HG03469 (cell line): Measurements from ENCODE around the gene MAP4K4.

Experiments used
- ATAC-seq: cut with Tn5 transposase; IDR thresholded peaks from one replicate; pipeline ENCODE4 v1.9.1; 2021; ENCODE audit warnings: mild to moderate bottlenecking, moderate library complexity, moderate number of reproducible peaks; ENCODE audit not compliant: unreplicated experiment

The MAP4K4 gene

DNA sequence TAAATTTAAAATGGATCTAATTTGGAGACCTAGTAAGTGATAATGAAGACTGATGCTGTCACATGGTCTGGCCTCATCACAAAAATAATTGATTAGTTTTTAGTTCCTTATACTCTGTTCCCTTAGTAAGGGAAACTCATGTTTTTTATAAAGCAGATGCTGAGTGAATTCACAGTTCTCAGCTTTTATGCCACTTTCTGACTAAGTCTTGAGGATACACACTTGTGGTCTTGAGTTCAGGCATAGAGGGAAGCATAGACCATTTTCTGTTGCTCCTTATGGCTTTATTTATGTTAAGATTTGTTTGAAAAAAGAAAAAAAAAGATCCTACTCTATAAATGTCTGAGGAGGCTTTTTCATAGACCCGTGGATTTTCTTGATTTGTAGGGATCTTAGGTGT, 91.1 kb downstream of the MAP4K4 start:
- no peak for ATAC-seq

DNA sequence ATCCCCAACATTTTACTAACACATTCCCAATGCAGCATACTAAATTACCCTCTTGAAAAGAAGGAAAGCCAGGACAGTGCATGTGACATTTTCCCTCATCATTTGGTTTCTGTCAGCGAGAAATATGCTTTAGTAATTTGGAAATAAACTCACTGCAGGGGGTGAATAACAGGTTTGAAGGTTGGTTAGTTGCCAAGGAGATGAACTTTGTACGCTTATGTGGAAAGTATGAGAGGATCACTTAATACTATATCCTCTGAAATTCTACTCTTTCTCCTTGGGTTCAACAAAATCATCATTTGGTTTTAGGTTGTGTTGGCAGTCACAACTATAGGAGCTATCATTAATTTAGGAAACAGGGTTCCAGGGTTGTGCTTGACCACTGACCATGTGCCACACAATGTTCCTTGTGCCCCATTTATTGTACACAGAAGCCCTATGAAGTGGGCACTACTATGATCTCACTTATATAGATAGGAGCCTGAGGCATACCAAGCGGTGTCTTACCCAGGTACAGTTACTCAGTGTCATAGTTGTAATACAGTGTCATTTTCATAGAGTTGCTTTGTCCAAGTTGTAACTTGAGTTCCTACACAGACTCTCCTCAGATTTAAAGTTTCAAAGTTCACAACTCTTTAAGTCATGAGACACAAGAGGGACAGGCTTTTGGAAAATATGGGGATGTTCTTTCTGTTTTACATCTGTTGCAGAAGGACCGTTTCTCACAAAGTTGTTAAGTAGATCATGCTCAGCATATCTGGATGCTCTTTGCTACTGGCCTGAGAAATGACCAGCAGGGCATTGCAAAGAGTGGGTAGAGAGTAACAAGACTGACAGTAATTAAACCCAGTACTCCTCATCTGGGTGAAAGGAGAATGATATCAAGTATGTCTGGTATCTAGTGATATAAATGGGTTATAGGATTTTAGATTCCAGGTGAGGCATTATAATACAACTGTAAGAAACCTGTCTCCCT, 91.8 kb downstream of the MAP4K4 start:
- ATAC-seq = no peak

DNA sequence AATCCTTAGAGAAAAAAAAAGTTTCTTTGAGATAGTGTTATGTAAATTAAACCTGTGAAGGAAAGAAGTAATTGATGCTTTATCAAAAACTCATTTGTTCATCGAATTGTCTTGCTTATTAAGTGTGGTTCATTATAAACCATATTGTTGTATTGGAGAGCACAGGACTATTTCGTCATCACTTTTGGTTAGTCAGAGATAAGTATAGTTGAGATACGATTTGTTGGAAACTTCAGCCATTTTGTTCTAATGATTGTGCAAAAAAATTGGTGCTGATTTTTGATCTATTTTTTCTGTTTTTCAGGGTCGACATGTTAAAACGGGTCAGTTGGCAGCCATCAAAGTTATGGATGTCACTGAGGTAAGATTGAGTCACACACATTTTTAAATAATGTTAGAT, 92.9 kb downstream of the MAP4K4 start:
- ATAC-seq = no peak

DNA sequence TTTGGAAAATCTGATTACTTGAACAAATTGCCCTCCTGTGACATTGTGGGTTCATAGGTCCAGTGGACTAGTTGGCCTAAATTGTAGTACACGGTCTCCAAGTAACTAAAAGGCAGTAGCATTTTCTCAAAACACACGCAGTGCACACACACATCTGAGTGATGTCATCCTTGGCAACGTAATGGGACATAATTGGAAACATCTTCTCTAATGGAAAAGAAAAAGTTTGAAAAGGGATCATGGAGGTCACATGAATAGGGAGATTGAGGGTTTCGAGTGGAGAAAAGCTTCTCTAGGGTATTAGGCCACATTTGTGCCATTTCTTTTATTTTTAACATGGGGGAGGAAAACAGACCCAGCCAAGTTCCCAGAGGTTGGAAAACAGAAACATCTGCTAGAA, 93.3 kb downstream of the MAP4K4 start:
- ATAC-seq = no peak

DNA sequence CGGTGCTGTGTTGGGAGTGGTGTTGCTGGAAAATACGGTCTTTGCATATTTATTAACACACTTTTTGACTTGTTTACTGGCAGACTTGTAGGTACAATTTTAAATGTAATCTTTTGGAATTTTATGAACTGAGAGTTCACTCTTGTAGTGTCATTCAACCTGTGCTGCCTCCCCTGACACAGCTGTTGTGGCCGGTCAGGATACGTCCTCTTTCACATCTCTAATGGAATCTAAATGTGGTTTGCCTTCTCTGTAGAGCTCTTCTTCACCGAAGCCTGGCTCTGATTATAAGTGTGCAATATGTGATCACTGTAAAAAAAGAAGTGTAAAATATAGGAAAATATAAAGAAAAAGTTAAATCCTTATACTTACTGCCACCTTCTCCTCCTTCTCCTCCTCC, 94.7 kb downstream of the MAP4K4 start:
- ATAC-seq = no peak

DNA sequence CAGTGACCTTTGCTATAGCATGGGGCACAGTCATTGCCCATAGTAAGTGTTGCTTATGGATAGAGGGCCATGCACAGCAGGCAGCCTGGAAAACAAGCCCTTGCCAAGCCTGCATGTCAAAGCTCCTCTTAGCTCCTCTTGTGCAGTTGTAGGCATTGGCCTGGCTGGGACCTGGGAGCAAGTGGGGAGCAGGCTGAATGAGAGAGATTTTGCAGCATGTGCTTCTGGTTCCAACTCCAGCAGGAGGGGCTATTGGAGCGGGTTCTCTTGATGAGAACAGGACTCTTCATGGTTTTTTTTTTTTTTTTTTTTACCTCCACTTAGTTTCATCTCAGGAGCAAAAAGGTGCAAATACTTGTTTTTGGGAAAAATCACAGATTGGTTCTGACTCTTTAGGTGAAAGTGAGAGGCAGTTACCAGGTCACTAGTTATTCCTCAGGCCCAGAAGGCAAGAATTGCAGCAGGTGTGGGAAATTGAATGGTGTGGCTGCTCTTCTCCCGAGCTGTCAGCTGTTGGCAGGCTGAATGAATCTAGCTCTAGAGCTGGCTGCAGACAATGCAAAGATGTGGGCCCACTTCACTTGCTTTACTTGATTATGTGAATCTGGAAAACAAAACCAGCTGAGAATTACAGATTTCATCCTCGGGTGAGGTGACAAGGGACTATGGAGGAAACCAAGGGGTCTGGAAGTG, 95.9 kb downstream of the MAP4K4 start:
- ATAC-seq = no peak

DNA sequence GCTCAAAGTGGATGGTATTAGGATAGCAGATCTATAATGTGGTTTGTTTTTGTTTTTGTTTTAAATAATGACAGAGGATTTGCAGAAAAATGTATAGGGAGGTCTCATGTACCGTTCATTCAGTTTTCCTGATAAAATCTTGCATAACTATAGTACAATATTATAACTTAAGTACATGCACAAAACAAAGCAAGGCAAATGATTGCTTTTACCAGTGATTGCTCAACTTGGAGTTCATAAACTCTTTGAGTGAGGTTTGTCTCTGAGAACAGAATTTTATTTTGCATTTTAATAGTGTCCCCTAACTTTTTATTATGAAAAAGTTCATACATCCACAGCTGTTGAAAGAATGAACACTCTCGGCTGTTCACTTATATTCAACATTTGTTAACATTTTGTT, 96.6 kb downstream of the MAP4K4 start:
- no peak for ATAC-seq

DNA sequence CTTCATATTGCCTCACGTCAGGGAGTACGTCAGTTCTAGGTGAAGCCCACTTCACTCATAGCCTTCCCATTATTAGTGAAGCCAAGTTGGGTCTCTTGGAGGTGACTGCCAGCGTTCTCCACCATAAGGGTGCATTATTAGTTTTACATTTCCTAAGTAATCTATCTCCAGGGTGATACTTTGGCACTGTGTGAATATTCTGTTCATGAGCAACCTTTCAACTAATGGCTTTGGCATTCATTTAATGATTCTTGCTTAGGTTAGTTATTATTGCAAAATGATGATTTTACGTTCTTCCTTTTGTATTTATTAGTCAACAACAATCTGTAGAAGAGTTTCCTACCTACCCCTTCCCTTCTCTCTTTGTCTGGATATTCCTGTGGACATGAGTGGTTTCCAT, 97.5 kb downstream of the MAP4K4 start:
- no peak for ATAC-seq

DNA sequence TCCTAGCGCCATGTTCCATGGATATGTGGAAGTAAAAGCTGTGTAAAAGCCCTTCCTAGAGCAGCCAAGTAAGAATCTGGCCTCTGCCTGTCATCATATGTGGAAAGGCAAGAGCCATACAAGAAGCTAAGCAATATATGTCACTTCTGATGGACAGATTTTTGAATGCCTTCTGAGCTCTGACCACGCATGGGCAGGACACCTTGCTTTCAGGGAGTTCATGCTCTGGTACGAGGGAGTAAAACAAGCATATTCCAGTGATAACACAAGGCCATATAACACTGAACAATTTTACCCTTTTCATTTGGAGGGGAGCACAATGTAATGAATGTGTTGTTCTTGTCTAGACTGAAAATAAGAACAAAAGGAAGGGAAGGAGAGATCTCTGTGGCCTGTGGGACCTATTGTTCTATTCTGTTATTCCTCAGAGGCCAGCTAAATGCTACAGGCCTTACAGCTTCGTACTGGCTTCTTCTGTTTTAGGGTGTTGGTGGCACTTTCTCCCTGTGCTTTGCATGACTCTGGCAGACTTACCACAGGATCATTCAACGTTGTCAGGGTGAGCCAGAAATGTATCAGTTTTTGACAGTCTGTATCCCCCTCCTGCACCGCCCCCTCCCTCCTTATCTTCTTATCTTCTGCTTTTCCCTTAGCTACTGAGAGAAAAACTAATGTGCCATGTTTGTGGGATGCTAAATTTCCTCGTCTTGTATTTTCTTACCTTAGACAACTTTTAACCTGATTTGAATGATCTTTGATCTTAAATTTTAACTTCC, 99.5 kb downstream of the MAP4K4 start:
- no peak for ATAC-seq

DNA sequence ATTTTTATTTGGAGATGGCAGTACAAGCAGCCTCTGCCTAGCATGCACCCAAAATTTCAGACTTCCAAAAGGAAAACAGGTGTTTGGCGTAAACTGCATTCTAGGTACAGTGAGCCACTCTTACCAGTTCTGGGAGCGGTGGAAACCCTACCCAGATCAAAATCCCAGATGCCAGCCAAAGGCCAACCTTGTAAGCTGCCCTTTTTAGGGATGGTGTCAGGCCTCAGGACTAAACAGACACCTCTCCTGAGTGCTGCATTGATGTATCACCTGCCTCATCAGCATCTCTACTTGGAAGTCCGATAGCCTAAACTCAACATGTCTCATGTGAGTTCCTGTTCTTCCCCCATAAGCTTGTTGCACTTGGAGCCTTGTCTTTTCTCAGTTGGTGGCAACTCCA, 104.0 kb downstream of the MAP4K4 start:
- ATAC-seq = no peak

DNA sequence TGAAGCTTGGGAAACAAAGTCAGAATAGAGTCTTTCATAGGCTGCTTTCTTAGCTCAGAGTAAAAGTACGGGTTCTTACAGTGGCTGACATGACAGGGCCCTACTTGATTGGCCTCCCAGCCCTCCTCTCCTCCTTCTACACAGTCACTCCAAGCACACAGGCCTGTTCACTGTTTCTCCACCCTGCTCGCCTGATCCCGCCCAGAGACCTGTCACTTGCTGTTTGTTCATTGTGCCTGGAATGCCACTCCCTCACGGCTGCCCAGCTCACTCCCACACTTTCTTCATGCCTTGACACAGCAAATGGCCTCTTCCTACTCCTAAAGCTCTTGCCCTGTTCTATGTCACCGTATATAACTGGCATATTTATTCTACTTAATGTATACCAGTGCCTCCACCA, 104.8 kb downstream of the MAP4K4 start:
- no peak for ATAC-seq

DNA sequence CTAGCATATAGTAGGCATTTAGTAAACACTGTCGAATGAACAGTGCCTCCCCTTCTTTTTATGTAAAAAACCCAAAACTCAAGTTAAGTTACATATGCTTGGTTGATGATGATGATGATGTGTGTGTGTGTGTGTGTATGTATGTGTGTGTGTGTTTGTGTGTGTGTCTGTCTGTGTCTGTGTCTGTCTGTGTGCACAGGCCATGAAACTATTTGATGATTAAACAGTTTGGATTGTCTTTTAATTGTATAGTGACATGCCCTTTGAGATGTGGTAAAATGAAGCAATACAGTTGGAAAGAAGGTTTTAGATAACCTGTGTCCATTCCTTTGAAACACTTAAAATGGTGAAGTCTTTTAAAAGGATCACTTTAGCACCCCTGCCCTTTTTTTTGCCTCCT, 105.6 kb downstream of the MAP4K4 start:
- ATAC-seq = no peak

DNA sequence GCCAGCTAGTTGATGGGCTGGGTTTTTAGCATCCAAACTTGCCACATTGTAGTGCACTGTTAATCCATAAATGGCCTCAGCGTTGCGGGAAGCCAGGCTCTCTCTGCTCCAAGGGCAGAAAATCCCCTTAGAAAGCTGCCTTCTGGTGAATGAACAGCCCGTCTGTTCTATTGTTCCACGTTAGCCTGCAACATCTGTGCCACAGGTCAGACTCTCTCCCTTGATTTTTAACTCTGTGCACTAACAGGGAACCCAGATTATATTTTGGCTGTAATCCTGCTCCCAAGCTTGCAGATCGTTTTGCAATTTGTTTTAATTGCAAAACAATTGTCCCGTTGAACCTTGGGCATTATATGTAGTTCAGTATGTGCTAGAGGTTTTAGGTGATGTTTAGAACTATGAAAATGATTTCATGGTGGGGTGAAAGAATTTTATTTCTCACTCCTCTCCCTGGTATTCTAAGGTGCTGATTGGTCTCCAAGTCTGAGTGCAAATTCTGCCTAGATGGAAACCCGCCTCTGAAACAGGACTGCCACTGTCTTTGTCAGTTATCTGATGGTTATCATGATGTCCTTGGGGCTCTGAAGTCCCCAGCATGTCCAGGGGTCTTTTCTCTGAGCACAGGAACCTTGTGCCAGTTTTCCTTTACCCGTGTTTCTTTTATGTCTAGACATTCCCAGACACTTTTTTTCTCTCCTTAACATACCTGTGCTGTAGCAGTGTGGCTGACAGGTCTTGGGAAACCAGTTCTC, 106.6 kb downstream of the MAP4K4 start:
- ATAC-seq = no peak

DNA sequence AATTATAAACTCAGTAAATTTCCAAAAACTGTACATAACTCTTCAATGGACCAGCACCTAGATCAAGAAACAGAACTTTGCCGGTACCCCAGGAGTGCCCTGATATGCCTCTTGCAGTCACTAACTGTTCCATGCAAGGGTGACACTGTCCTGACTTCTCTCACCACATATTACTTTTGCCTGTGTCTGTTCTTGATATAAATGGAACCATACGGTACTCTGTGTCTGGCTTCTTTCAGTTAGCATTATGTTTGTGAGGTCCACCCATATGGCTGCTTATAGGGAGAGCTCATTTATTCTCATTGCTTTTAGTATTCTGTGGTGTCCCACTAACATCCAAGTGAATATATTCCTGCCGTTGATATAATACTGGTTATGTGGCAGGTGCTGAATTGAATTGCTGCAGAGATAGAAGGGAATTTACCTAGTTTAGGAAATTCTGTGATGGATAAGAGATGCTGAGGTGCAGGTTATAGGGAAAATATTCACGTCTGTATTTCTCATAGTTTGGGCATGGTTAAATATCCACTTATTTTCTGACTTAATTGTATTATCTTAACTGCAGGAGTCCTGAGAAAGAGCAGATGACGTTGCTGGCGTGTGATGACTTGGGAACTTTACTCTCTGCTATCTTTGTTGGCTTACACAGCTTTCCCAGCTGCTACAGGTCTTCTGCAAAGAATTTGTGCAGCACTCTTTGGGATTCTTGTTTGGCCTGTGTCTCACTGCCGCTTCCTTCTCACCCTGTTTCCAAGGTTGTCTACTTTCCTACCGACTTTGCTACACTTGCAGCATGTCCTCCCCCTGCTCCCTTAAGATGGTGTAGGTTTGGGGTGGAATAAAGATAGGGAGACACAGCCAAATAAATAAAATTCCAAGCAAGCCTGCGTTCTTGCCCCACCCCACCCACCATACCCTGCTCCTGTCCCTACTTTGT, 107.9 kb downstream of the MAP4K4 start:
- ATAC-seq = no peak

DNA sequence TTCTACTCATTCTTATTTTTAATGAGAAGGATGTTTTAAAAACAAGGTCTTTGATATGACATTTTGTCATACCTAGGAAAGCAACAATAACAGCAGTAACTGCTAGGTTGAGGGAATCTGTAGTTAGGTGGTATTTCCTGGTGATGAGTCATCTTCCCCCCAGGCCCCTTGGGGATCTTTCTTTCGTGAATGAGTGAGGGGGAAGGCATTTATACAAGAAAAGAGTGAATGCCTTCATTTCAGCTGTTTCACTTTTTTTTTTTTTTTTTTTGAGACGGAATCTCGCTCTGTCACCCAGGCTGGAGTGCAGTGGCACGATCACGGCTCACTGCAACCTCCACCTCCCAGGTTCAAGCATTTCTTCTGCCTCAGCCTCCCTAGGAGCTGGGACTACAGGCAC, 108.6 kb downstream of the MAP4K4 start:
- no peak for ATAC-seq

DNA sequence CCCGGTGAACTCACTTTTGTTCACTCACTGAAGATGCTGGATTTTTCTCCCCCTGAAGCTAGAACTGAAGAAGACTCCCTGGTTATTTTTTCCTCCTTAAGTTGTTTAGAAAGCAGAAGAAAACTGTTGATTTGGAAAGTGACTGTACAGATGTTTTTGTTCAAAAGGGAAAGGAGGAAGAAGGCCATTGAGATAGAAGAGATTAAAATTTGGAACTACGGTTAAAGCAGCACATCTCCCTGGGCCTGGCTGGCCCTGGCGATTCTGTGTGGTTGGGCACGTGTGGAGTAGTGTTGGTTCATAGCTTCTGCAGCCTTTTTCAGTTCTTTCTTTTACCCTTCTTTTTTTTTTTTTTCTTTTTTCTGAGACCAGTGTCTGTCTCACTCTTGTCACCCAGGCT, 109.2 kb downstream of the MAP4K4 start:
- no peak for ATAC-seq

DNA sequence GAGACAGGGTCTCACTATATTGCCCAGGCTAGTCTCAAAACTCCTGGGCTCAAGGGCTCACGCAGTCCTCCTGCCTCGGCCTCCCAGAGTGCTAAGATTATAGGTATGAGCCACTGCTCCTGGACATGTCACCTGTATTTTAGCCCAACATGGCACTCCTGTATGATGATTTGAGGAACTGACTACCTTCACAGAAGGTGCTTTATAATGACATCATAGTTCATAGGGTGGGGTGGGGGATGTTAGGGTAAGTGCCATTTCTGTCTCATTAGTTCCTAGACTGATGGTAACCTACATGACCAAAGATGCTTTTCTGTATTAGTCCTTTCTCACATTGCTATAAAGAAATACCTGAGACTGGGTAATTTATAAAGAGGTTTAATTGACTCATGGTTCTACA, 109.7 kb downstream of the MAP4K4 start:
- ATAC-seq = no peak

DNA sequence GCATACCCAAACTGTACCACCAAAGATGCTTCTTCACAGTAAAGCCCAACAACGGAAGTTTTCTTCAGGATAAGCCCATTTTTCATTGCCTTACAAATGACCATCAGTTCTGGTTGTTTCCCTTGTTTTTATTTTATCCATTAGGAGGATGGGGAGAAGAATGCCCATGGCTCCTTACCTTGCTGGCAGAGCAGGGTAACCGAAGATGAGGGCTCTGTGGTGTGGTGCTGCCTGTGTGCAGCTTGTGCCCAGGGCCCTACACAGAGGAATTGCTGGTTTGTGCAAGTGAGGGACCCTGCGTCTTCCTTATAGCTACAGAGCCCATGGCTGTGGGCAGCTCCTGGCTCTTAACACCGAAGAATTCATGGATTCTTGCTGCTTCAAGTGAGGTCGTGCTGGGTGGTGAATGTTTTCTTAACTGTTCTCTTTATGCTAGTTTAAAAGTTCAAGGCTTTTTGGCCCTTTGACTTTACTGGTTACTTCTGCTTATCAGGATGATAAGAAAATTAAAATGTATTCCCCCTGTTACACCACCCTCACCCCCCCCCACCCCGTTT, 110.6 kb downstream of the MAP4K4 start:
- no peak for ATAC-seq

DNA sequence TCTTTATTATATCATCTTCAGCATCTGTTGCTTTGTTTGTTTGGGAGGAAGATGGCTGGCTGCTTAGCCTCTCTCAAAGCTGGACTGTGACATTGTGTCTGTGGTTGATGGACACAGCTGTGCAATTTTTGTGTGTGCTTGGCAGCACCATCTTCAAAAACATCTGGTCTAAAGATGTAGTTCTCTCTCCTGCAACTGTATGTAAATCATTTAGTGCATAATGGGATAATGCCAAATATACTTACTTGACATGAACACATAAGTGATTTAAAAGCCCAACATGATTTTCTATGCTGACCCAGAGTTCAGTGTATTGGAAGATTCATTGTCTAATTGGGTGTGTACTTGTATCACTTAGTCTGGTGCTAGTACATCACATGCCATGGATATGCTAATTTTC, 112.2 kb downstream of the MAP4K4 start:
- ATAC-seq = no peak
